Measurements from ENCODE around the gene FBLN2.

Gene FBLN2

GRCh38 chr3:13522236-13522635 is 26.7 kb upstream of the FBLN2 start:
- Histone ChIP-seq H2BK12ac (ENCODE audit: low read length in 2 of 2) (no peak overlapping the region), H4K8ac (ENCODE audit: low read length) (no peak overlapping the region), H2BK120ac (ENCODE audit: low read depth, low read length) (no peak overlapping the region), H2BK15ac (ENCODE audit: low read depth, poor library complexity, severe bottlenecking) (no peak overlapping the region), H3K4ac (ENCODE audit: low read depth in 1 of 2, low read length in 2 of 2) (no peak overlapping the region), H3K9me3 (ENCODE audit: control insufficient read depth, low read length) (no peaks in the 10 kb centered on the region), H3K4me1 (ENCODE audit: control insufficient read depth, insufficient read depth, low read depth, low read length) (peaks cover 10% of the 10 kb centered on the region), H3K27ac (ENCODE audit: low read length, poor library complexity, severe bottlenecking) (no peak overlapping the region), H3K79me1 (replicated peaks; ENCODE audit: low read length, poor library complexity, severe bottlenecking) (no peaks in the 10 kb centered on the region), H3K27me3 (ENCODE audit: control insufficient read depth in 1 of 2, insufficient read depth in 1 of 2, low read length in 2 of 2) (peaks cover 0 to 9% of the 10 kb centered on the region in 2 experiments), H4K91ac (ENCODE audit: low read length) (no peak overlapping the region), H3K18ac (ENCODE audit: low read depth in 1 of 2, low read length in 2 of 2) (no peak overlapping the region), H3K23ac (ENCODE audit: low read length in 2 of 2) (no peak overlapping the region), H3K9ac (ENCODE audit: low read length) (no peak overlapping the region), H3K14ac (ENCODE audit: low read length in 2 of 2) (no peak overlapping the region), H3K36me3 (ENCODE audit: control insufficient read depth in 1 of 2, insufficient read depth in 2 of 2, low read depth in 1 of 2, low read length in 2 of 2) (peaks cover 0 to 6% of the 10 kb centered on the region in 2 experiments), H3K4me2 (ENCODE audit: low read length, poor library complexity, severe bottlenecking) (no peak overlapping the region), H3K4me3 (ENCODE audit: insufficient read depth in 1 of 2, low read depth in 1 of 2, low read length in 2 of 2) (no peak overlapping the region), H2AK5ac (ENCODE audit: low read length, severe bottlenecking) (no peak overlapping the region), H2AFZ (ENCODE audit: low read depth, low read length) (no peak overlapping the region), H2BK5ac (ENCODE audit: low read depth, low read length, poor library complexity, severe bottlenecking) (no peak overlapping the region)
- no peak for DNase-seq
- 95% methylated on average over 5 of the region's 5 CpGs for WGBS

- Histone ChIP-seq H3K4me3 (ENCODE audit: insufficient read depth in 1 of 2, low read depth in 1 of 2, low read length in 2 of 2) (no peak overlapping the region), H2BK12ac (ENCODE audit: low read length in 2 of 2) (no peak overlapping the region), H3K9me3 (ENCODE audit: control insufficient read depth, low read length) (no peaks in the 10 kb centered on the region), H3K23ac (ENCODE audit: low read length in 2 of 2) (no peak overlapping the region), H3K79me1 (replicated peaks; ENCODE audit: low read length, poor library complexity, severe bottlenecking) (no peaks in the 10 kb centered on the region), H4K91ac (ENCODE audit: low read length) (no peak overlapping the region), H3K27me3 (ENCODE audit: control insufficient read depth in 1 of 2, insufficient read depth in 1 of 2, low read length in 2 of 2) (peaks cover 0 to 9% of the 10 kb centered on the region in 2 experiments), H3K4ac (ENCODE audit: low read depth in 1 of 2, low read length in 2 of 2) (no peak overlapping the region), H3K9ac (ENCODE audit: low read length) (peak overlapping the region; percentile 90), H2AK5ac (ENCODE audit: low read length, severe bottlenecking) (no peak overlapping the region), H2BK5ac (ENCODE audit: low read depth, low read length, poor library complexity, severe bottlenecking) (no peak overlapping the region), H3K14ac (ENCODE audit: low read length in 2 of 2) (no peak overlapping the region), H3K36me3 (ENCODE audit: control insufficient read depth in 1 of 2, insufficient read depth in 2 of 2, low read depth in 1 of 2, low read length in 2 of 2) (peaks cover 0 to 6% of the 10 kb centered on the region in 2 experiments), H3K18ac (ENCODE audit: low read depth in 1 of 2, low read length in 2 of 2) (no peak overlapping the region), H2BK120ac (ENCODE audit: low read depth, low read length) (no peak overlapping the region), H2AFZ (ENCODE audit: low read depth, low read length) (no peak overlapping the region), H3K4me2 (ENCODE audit: low read length, poor library complexity, severe bottlenecking) (no peak overlapping the region), H3K4me1 (ENCODE audit: control insufficient read depth, insufficient read depth, low read depth, low read length) (peaks cover 10% of the 10 kb centered on the region), H4K8ac (ENCODE audit: low read length) (no peak overlapping the region), H3K27ac (ENCODE audit: low read length, poor library complexity, severe bottlenecking) (no peak overlapping the region), H2BK15ac (ENCODE audit: low read depth, poor library complexity, severe bottlenecking) (no peak overlapping the region)
- DNase-seq: no peak
- WGBS: 92% methylated on average over 10 of the region's 10 CpGs
These were observed 23.8 kb upstream of the FBLN2 start for GRCh38 chr3:13524979-13525669.

- Histone ChIP-seq H2BK15ac (ENCODE audit: low read depth, poor library complexity, severe bottlenecking) (no peak overlapping the region), H3K79me1 (replicated peaks; ENCODE audit: low read length, poor library complexity, severe bottlenecking) (no peaks in the 10 kb centered on the region), H3K27ac (ENCODE audit: low read length, poor library complexity, severe bottlenecking) (no peak overlapping the region), H2AFZ (ENCODE audit: low read depth, low read length) (no peak overlapping the region), H3K4ac (ENCODE audit: low read depth in 1 of 2, low read length in 2 of 2) (peak overlapping the region in 1 of 2 experiments; percentile 1), H2BK12ac (ENCODE audit: low read length in 2 of 2) (peak overlapping the region in 1 of 2 experiments; percentile 8), H2BK5ac (ENCODE audit: low read depth, low read length, poor library complexity, severe bottlenecking) (no peak overlapping the region), H3K4me1 (ENCODE audit: control insufficient read depth, insufficient read depth, low read depth, low read length) (peaks cover 10% of the 10 kb centered on the region), H4K91ac (ENCODE audit: low read length) (peak overlapping the region; percentile 81), H3K9me3 (ENCODE audit: control insufficient read depth, low read length) (no peaks in the 10 kb centered on the region), H3K14ac (ENCODE audit: low read length in 2 of 2) (peak overlapping the region in 1 of 2 experiments; percentile 9), H4K8ac (ENCODE audit: low read length) (peak overlapping the region; percentile 79), H3K4me3 (ENCODE audit: insufficient read depth in 1 of 2, low read depth in 1 of 2, low read length in 2 of 2) (no peak overlapping the region), H2AK5ac (ENCODE audit: low read length, severe bottlenecking) (no peak overlapping the region), H3K23ac (ENCODE audit: low read length in 2 of 2) (no peak overlapping the region), H3K4me2 (ENCODE audit: low read length, poor library complexity, severe bottlenecking) (no peak overlapping the region), H3K9ac (ENCODE audit: low read length) (peak overlapping the region; percentile 90), H2BK120ac (ENCODE audit: low read depth, low read length) (no peak overlapping the region), H3K18ac (ENCODE audit: low read depth in 1 of 2, low read length in 2 of 2) (peak overlapping the region in 1 of 2 experiments; percentile 76), H3K27me3 (ENCODE audit: control insufficient read depth in 1 of 2, insufficient read depth in 1 of 2, low read length in 2 of 2) (peaks cover 0 to 5% of the 10 kb centered on the region in 2 experiments), H3K36me3 (ENCODE audit: control insufficient read depth in 1 of 2, insufficient read depth in 2 of 2, low read depth in 1 of 2, low read length in 2 of 2) (no peaks in the 10 kb centered on the region)
- no peak for DNase-seq
- WGBS: 74% methylated on average over 20 of the region's 20 CpGs
These were observed 22.9 kb upstream of the FBLN2 start for GRCh38 chr3:13525827-13526625.

- 79% methylated on average over 5 of the region's 5 CpGs for WGBS
- H3K9ac ChIP-seq (ENCODE audit: low read length): peak overlapping the region; percentile 90
- H3K27me3 ChIP-seq (ENCODE audit: control insufficient read depth in 1 of 2, insufficient read depth in 1 of 2, low read length in 2 of 2): peaks cover 0 to 5% of the 10 kb centered on the region in 2 experiments
These were observed 22.3 kb upstream of the FBLN2 start for GRCh38 chr3:13526626-13526949.

More at GRCh38 chr3:13526626-13526949, 22.3 kb upstream of the FBLN2 start:
- Histone ChIP-seq H2BK15ac (ENCODE audit: low read depth, poor library complexity, severe bottlenecking) (no peak overlapping the region), H2AFZ (ENCODE audit: low read depth, low read length) (no peak overlapping the region), H2BK5ac (ENCODE audit: low read depth, low read length, poor library complexity, severe bottlenecking) (no peak overlapping the region), H2BK12ac (ENCODE audit: low read length in 2 of 2) (no peak overlapping the region), H3K23ac (ENCODE audit: low read length in 2 of 2) (no peak overlapping the region), H3K36me3 (ENCODE audit: control insufficient read depth in 1 of 2, insufficient read depth in 2 of 2, low read depth in 1 of 2, low read length in 2 of 2) (no peaks in the 10 kb centered on the region), H3K18ac (ENCODE audit: low read depth in 1 of 2, low read length in 2 of 2) (peak overlapping the region in 1 of 2 experiments; percentile 42), H2AK5ac (ENCODE audit: low read length, severe bottlenecking) (peak overlapping the region; percentile 6), H3K4ac (ENCODE audit: low read depth in 1 of 2, low read length in 2 of 2) (no peak overlapping the region), H4K91ac (ENCODE audit: low read length) (peak overlapping the region; percentile 81), H2BK120ac (ENCODE audit: low read depth, low read length) (no peak overlapping the region), H3K4me1 (ENCODE audit: control insufficient read depth, insufficient read depth, low read depth, low read length) (peaks cover 10% of the 10 kb centered on the region), H3K14ac (ENCODE audit: low read length in 2 of 2) (no peak overlapping the region), H4K8ac (ENCODE audit: low read length) (no peak overlapping the region), H3K79me1 (replicated peaks; ENCODE audit: low read length, poor library complexity, severe bottlenecking) (no peaks in the 10 kb centered on the region), H3K4me3 (ENCODE audit: insufficient read depth in 1 of 2, low read depth in 1 of 2, low read length in 2 of 2) (no peak overlapping the region), H3K27ac (ENCODE audit: low read length, poor library complexity, severe bottlenecking) (no peak overlapping the region), H3K4me2 (ENCODE audit: low read length, poor library complexity, severe bottlenecking) (no peak overlapping the region), H3K9me3 (ENCODE audit: control insufficient read depth, low read length) (no peaks in the 10 kb centered on the region)
- DNase-seq: no peak

All from mesenchymal stem cell (in vitro differentiated cells and primary cell).